SK-MEL-5 (cell line): ENCODE measurements around the gene GAGE10. TPM values are rescaled to one million over a fixed set of nuclear protein-coding genes. Genes with fewer than 3 reads are reported as not detected.
"Not testable (repeated sequence)": the region's sequence is repeated elsewhere in the genome, so short reads cannot be mapped to it uniquely, and the experiment has no call there.

Experiments used
- DNase-seq: peaks from one replicate; pipeline ENCODE4 v3.0.0-alpha.2; 2016; ENCODE audit warnings: low read depth, low spot score
- in situ Hi-C: cut with HindIII; loops from 2 replicates; pipeline ENCODE4 v1.10.0; 2016; ENCODE audit warnings: low sequenced_read_pairs, high pct_unique_total_duplicates, low pct_unique_long_range_greater_than_20kb
- total RNA-seq: library from RNA; depleted of rRNA; stranded (reverse); fragments of >200 nt; shearing (Covaris generic); gene quantifications from 2 replicates; pipeline ENCODE4 v1.2.3, GENCODE V29; 2014

The GAGE10 gene
- total RNA-seq, 1 experiment from 2014 or later: not detected

GRCh38 chrX:49308604-49309269 is 5.3 kb downstream of the GAGE10 start:
- DNase-seq: peak; percentile 26
- in situ Hi-C loops: no loop called here

GRCh38 chrX:49309401-49309981 is 6.0 kb downstream of the GAGE10 start:
- peak; percentile 18 for DNase-seq
- in situ Hi-C loops: no loop called here

GRCh38 chrX:49310371-49310770 is 6.9 kb downstream of the GAGE10 start:
- no peak for DNase-seq
- in situ Hi-C loops: no loop called here

GRCh38 chrX:49312176-49312575 is 8.7 kb downstream of the GAGE10 start:
- in situ Hi-C loops: no loop called here
- no peak for DNase-seq

GRCh38 chrX:49316085-49316484 is 12.6 kb downstream of the GAGE10 start:
- no peak for DNase-seq
- in situ Hi-C loops: no loop called here

GRCh38 chrX:49321737-49322136 is 18.3 kb downstream of the GAGE10 start, which contains the start of gene GAGE12J:
GAGE12J (plus strand) TSS chrX:49322037; CDS start chrX:49323194, 1,157 bp downstream.
- DNase-seq, in situ Hi-C loops: not testable (repeated sequence)

- DNase-seq, in situ Hi-C loops: not testable (repeated sequence)
These were observed 18.8 kb downstream of the GAGE10 start for GRCh38 chrX:49322266-49322665.

GRCh38 chrX:49323735-49324134 is 20.3 kb downstream of the GAGE10 start:
- in situ Hi-C loops, DNase-seq: not testable (repeated sequence)

GRCh38 chrX:49330421-49330820 is 27.0 kb downstream of the GAGE10 start:
- DNase-seq, in situ Hi-C loops: not testable (repeated sequence)

- in situ Hi-C loops, DNase-seq: not testable (repeated sequence)
These were observed 27.8 kb downstream of the GAGE10 start, which contains the start of gene GAGE13 for GRCh38 chrX:49331282-49331681. GAGE13 (plus strand) TSS chrX:49331582; CDS start chrX:49332738, 1,156 bp downstream.

GRCh38 chrX:49331841-49332240 is 28.4 kb downstream of the GAGE10 start:
- in situ Hi-C loops, DNase-seq: not testable (repeated sequence)

GRCh38 chrX:49341449-49341848 is 38.0 kb downstream of the GAGE10 start:
- DNase-seq, in situ Hi-C loops: not testable (repeated sequence)

- DNase-seq, in situ Hi-C loops: not testable (repeated sequence)
These were observed 41.2 kb downstream of the GAGE10 start for GRCh38 chrX:49344496-49345175.

- in situ Hi-C loops, DNase-seq: not testable (repeated sequence)
These were observed 42.0 kb downstream of the GAGE10 start for GRCh38 chrX:49345402-49345801.

- DNase-seq, in situ Hi-C loops: not testable (repeated sequence)
These were observed 42.7 kb downstream of the GAGE10 start for GRCh38 chrX:49346150-49346549.
